ENCODE data around the gene RFWD3.

The RFWD3 gene

DNA sequence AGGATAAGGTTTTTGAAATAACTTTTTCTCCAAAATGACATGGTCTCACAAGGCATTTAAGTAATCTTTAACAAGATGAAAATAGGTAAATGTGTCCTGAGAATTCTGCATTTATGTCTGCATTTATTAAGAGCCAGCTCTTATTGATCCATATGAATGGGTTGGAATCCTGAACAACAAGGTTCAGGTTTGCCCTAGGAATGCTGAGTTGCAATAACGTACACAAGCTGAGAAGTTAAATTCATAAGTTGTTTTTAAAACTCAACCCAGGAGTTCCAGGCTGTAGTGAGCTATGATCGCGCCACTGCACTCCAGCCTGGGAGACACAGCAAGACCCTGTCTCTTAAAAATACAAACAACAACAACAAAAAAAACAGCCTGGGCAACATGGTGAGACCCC, 87.8 kb downstream of the RFWD3 start:
- no peak for DNase-seq (ENCODE audit: low spot score)

DNA sequence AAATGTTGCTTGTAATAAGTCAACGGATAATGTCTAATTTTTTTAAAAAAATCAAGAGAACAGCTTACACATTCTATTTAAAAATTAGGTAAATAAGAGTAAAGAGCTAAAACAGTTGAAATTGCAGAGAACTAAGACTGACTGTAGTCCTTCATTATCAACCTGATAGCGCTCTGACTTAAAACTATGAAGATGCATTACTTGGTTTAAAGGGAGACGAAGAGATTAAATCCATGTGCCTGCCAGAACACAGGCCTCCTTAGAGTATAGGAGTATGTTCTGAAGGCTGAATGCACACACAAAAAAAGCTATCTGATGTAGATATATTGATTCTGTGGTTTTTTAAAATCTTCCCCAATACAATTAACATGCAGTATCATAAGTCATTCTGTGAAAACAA, 88.2 kb downstream of the RFWD3 start:
- DNase-seq (ENCODE audit: low spot score) = no peak

DNA sequence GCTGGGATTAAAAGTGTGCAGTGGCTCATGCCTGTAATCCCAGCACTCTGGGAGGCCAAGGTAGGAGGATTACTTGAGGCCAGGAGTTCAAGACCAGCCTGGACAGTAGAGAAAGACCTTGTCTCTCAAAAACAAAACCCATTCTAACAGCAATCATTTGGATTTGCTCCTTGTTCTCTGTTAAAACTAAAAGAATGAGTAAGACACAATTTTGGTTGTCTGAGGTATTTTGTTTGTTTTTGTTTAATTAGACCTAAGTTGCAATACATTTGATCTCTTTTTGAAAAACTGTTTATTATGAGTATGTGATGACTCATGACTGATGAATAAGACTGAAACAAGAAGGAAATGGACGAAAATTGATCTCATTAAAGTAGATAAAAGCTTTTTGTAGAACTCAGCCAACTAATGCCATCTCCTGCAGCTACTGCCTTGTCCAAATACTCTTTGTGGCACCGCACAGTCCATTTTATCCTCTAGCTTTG, 88.8 kb downstream of the RFWD3 start:
- peak; percentile 33 for DNase-seq (ENCODE audit: low spot score)

DNA sequence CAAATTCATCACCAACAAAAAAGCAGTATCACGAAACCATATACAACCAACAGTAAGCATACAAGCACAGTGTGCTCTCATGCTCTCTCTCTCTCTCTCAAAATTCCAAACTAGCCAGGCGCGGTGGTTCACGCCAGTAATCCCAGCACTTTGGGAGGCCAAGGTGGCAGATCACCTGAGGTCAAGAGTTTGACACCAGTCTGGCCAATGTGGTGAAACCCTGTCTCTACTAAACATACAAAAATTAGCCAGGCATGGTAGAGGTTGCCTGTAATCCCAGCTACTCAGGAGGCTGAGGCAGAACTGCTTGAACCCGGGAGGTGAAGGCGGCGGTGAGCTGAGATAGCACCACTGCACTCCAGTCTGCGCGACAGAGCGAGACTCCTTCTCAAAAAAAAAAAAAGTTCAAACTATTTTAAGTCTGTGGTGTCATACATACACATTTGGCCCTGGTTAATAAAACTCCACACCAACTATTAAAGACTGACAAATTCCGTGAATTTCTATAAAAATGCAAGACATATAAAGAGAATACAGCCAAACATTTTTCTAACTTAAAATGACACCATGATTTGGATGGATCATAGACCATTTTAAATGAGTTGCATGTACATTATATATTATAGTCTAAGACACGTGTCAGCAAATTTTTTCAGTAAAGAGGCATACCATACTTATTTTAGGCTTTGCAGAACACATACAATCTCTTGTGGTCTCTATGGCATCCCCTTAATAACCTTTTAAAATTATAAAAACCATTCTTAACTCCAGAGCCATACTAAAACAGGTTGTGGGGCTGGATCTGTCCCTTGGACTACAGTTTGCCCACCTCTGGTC, 90.7 kb downstream of the RFWD3 start:
- DNase-seq (ENCODE audit: low spot score) = no peak

DNA sequence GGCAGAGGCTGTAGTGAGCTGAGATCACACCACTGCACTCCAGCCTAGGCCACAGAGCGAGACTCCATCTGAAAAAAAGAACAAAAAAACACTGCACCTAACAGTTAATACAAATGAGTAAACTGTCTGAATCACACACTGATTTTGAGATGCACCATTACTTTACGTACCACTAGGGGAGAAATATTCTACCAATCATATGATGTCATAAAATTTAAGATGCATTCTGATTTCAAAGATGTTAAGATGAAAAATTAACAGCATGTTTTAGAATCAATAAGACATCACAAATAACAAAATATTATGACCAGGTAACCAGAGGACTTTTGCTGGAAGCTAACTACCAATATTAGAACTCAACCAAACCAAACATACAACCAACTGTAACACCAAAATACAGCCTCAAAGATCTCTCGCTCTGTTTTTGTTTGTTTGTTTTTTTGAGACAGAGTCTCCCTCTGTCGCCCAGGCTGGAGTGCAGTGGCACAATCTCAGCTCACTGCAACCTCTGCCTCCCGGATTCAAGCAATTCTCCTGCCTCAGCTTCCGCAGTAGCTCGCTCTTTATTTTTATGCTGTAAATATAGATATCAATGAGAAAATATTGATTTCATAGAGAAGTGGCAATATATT, 91.4 kb downstream of the RFWD3 start:
- no peak for DNase-seq (ENCODE audit: low spot score)

DNA sequence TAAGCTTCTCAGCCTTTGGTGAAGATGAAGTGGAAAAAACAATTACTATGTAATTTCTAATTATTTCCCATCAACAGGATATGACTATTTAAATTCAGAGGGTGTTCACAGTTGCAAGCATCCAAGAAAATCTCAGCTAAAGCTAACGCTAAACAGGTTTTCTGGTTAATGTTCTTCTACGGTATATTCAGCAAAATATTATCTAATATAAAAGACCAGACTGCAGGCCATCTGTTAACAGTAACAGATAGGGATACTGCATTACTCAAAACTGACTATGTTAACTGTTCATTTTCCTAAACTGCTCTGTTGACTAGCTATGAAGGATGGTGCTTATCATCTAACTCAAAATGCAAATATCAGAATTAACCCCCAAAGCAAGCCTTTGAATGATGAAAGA, 92.5 kb downstream of the RFWD3 start:
- DNase-seq (ENCODE audit: low spot score) = no peak

DNA sequence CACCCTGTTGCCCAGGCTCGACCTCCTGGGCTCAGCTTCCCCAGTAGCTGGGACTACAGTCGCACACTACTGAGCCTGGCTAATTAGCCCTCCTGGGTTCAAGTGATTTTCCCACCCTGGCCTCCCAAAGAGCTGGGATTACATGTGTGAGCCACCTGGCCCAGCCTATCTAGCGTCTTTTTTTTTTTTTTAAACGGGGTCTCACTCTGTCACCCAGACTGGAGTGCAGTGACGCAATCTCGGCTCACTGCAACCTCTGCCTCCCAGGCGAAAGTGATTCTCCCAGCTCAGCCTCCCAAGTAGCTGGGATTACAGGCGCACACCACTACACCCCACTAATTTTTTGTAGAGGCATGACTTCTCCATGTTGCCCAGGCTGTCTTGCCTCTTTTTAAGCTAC, 93.1 kb downstream of the RFWD3 start:
- DNase-seq (ENCODE audit: low spot score) = no peak

All from SW480 (cell line).